NCI-H1092 (cell line): ENCODE results near the gene HPCAL1.

Experiments used
- DNase-seq: peaks from one replicate; lab custom pipeline; 2025; lab: John Stamatoyannopoulos, UW

Gene HPCAL1

DNA sequence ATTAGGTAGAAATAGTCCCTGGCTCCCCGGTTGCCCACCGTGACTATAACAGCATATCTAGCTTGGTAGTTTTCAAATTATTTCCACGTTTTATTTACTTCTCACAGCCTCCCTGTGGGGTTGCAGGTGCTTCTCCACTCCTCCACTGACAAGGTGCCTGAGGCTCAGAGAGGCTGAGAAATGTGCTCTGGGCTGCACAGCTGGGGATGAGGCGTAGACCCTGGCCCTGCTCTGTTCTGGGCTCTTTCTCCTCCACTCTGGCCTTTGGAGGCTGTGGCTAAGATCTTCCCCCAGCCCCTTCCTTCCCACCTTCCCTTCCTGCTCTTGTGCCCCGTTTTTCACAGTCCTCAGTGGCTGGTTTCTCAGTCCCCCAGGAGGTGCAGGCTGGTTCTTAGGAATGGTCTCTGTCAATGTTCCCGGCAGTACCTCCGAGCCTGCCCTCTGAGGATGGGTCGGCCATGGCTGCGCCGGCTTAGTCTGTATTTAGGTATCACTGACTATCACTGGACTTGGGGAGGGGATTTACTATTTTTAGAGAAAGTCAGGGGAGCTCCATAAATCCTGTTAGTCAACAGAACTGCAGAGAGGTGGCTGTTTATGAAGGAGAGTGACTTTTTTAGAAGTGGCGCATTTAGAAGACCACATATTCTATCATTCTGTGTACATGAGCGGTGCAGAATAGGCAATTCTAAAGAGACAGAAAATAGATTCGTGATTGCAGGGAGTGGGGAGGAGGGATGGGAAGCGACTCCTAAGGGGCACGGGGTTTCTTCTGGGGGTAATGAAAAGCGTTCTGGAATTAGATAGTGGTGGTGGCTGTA lies 35.0 kb downstream of the HPCAL1 start:
- DNase-seq: no peak

DNA sequence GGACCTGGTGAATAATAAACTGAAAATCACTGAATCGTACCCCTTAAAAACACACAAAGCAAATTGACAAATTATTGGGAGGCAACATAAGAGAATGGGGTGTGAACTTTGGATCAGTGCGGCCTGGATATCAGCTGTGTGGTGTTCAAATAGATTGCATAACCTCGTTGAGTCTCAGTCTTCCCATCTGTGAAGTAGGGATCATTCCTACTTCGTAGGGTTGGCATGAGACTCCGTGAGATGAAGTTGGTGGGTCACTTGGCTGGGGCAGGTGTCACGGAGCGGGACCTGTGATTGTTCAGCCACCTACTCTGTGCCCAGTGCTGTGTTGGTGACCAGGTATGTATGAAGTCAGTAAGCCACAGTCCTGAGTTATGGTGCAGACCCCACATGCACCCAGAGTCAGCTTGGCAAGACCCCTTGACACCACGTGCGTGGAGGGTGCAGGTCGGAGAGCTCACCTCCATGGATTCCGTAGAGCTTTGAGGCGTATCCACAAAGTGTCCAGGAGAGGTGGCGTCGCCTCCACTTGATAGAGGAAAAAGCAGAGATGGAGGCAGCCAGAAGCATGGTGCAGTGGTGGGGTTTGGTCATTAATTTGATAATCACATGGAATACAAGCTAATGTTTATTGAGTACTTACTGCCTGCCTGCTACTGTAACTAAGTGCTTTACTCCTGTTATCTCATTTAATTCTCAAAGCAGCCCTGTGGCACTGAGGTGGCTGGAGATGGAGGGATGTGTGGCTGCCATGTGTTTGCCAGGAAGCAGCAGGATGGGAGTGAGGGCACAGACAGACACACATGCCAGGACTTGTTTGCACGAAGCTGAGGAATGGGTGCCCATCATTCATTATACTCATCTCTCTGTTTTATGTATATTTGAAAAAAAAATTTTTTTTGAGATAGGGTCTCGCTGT lies 35.8 kb downstream of the HPCAL1 start:
- DNase-seq: no peak

DNA sequence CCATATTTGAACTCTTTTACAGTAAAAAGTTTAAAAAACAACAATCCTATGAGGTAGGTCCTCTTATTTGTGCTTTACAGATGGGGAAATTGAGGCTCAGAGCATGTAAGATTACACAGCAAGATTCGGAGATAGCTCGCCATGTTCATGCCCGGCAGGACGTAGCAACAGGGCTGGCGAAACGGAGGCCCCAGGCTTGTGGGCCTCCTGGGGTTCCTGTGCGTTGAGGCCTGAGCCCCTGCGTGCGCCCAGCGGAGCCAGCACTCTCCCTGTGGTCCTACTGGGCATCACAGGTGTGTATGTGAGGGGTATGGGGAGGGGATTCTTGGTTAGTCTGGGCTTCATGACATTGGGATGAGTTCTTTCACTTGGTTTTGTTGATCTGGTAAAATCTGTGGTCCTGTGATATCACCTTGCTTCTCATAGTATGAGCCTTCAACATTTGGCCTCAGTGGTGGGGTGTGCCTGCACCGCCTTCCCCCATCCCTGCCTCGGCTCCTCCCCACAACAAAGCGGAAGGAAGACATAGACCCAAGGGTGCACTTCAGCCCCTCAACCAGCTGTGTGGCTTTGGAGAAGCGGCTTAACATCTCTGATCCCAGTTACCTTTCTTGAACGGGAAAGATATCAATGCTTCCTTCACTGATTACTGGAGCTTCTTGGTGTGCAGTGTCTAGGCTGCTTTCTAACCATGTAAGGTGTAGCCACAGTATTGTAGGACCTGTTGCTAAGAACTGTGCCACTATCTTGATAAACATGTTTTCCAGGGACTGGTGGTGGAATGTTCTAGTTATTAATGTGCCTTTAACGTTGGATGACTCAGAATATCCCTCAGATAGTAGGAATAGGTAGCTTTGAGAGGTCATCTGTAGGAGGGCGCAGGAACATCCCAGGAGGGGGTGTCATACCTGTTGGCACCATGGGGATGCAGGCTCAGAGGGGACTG lies 37.2 kb downstream of the HPCAL1 start:
- DNase-seq: no peak

DNA sequence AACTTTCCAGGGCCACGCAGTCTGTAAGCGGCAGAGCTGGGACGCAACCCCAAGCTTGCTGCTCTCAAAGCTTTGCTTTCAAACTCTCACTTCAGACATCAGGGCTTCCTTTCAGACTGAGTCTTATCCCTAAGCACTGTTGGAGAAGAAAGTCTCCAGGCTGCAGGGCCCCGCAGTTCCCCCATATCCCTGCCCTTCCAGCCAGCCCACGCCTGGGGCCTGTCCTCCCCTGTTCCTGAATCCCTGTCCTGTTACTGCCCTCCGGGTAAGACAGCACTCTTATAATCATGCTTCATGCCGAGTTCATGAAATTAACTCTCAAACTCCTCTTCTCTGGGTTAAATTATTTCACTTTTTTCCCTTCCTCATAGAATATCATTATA lies 37.9 kb downstream of the HPCAL1 start:
- no peak for DNase-seq

DNA sequence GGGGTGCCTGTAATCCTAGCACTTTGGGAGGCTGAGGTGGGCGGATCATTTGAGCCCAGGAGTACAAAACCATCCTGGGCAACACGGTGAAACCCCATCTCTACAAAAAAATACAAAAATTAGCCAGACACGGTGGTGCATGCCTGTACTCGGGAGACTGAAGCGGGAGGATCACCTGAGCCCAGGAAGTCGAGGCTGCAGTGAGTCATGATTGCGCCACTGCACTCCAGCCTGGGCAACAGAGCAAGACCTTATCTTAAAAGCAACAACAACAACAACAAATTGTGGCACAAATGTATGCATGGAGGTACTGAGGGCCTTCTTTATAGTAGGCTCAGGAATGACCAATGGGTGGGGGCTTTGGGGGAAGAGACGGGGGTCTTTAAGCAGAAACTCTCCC lies 38.5 kb downstream of the HPCAL1 start:
- DNase-seq: no peak

DNA sequence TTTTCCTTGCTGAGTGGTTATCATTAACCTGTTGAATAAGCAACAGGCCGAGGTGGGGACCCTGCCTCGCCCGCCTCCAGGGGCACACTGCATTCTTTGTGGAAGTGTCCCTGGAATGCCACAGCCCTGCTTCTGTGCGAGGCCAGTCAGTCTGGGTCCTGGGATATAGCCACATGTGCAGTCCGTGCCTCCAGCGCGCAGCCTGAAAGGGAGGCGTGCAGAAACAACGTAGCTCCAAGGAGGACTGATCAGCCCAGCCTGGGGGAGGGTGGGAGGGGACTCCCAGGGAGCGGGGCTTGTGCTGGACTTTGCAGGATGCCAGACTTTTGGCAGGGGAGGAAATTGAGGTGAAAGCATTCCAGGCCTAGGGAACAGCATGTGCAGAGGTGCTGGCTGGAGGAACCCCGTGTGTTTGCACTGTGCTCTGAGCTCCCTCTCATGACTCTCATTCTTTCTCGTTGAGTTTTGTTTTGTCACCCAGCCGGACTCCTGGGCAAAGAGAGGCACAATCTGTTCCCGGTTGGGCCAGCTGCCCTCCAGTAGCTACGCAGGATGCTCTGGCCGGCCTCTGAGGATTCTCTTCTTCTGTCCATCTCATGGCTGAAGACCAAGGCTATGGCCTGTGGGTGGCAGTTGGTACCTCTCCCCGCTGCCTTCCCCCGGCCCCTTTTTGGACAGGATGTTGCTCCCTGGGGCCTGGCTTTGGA lies 39.7 kb downstream of the HPCAL1 start:
- no peak for DNase-seq

DNA sequence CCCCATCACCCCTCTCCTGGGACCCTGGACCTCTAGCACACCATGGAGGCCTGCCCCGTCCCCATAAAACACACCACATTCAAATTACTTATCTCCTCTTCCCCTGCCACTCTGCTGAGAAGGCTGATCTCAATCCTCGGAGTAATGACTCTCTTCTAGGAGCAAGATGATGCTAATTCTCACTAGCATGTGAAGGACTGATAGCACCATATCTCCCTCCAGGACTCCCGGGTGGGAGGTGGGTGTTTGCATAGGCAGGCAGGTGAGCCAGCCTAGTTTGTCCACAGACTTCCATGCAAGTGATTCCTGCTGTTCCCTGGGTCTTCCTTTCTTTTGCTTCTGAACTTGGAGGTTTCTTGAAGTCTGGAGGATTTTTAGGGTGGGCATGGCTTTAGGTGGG lies 40.5 kb downstream of the HPCAL1 start:
- DNase-seq: no peak

DNA sequence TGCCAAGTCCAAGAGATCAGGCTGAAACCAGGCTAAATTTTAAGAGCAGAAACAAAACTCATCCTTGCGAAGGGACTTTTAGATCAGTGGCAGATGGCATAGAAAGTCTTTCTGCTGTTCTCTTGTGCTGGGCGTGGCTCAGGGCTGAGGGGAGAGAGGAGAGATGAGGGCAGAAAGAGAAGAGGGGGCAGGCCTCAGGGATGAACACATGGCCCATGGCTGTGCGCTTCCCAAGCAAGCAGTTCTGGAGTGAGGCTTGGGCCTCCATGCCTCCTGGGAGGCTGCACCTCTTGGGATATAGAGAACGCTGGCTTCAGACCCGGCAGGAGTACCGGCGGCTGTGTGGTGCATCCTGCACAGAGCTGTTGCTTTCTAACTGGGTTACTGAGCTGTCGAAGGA lies 41.0 kb downstream of the HPCAL1 start:
- no peak for DNase-seq

DNA sequence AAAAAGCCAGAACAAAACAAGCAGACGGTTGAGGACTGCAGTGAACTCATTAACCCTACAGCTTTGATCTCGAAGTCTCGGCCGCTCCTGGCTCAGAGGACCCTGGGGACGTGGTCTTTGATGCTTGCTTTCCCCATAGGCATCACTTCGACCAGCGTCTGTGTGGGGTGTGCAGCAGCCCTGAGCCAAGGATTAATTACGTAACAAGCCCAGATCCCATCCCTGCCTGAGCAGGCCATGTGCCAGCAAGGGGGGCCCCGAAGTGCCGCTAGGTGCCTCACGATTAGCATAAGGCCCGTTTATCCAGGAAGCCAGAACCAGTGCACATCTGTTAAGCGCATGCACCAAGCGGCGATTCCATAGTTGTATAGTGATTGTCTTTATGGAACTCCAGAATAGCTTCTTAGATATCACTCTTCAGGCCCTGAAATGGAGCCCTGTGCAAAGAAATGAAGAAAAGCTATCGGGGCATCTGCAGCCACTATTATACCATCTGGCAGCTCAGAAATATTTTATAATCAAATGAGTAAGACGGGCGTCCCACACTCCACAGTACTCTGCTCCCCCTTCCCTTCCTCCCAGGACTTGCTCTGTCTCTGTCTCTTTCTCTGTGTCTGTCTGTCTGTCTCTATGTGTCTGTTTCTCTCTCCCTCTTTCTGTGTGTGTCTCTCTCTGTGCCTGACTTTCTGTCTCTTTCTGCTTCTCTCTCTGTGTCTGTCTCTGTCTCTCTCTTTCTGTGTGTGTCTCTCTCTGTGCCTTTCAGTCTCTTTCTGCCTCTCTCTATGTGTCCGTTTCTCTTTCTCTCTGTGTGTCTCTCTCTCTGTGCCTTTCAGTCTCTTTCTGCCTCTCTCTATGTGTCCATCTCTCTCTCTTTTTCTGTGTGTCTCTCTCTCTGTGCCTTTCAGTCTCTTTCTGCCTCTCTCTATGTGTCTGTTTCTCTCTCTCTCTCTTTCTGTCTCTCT lies 41.7 kb downstream of the HPCAL1 start:
- DNase-seq: no peak

DNA sequence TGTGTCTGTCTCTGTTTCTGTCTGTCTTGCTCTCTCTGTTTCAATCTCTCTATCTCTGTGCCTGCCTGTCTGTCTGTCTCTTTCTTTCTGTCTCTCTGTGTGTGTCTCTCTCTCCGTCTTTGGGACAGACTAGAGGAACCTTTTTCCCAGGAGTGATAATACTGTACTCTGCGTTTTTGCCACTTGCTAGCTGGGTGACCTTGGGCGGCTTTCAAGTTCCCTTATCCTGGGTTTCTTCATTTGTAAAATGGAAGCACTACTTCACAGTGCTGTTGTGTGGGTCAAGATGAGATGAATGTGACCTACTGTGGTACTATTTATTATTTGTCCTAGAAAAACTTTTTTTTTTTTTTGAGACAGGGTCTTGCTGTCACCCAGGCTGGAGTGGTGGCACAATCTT lies 42.4 kb downstream of the HPCAL1 start:
- no peak for DNase-seq

DNA sequence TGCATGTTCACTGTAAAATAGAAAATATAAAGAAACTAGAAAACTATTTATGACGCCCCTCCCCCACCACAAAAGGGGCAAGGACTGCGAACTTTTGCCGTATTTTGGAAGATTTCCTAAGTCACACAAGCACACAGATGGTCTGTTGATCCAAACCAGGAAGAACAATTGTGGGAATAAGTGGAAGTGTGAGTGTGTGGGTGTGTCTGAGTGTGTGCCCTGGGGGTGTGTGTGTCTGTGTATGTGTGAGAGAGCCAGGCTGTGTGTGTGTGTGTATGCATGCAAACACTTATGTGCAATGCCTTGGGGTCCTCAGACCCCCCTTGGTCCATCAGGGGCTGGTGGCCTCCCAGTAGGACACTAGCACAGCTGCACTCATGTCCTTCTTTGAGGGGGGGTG lies 43.1 kb downstream of the HPCAL1 start:
- DNase-seq: no peak

DNA sequence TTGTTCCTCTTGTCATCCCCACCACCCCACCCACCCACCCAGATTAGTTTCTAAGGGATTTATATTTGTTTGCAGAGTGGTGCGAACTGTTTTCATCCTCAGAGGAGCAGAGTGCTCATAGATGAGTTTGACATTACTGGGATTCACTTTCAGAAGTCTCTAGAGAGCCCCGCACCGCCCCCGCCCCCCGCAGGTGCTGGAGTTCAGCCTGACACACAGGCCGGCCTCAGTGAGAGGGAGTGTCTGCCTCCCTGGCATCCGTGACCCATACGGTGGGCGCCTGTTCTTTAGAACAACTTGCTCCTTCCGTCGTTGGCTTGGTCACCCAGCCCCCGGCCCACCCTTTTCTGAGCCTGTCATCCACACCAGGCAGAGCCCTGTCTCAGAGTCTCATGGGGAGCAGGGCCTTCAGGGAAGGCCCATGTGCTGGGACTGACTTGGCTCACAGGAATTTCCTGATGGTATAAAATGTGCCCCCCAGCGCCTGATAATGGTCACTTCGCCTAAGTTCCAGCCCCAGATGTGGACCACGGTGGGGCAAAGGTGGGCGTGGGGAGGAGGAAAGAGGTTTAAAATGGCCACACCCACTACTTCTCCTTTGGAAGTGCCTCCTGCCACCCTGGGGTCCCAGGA lies 44.3 kb downstream of the HPCAL1 start:
- DNase-seq: no peak

DNA sequence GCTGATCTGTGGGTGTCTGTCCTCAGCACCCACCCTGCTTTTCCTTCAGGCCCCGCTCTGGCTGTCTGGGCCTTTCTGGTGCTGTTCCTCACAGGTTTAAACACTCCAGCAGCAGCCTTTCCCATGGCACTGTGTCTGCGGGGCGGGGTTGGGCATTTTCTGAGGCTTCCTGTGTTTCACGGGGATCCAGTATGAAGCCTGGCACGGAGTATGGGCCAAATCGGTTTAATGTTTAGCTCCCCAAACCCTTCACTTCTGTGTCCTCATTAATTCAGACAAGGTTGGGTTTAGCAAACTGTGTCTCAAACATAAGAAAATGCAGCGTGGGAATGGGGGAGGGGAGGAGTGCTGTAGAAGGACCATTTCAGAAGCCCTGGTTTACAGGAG lies 44.9 kb downstream of the HPCAL1 start:
- DNase-seq: no peak

DNA sequence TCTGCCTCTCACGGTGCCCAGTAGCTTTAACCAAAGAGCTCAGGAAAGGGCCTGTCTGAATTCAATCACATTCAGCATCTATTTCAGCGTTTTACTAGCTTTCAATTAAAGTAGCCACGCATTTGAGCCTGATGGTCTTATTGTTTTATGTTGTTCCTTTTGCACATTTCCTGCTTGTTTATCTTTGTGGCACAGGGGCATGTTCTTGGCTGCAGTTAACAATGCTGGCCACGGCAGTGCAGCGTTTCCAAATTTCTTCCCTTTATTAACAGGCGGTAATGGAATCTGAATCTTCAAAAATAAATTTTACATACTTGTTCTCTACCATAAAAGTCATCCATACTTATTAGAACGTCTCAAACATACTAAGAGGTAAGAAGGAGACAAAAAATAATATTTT lies 46.2 kb downstream of the HPCAL1 start:
- no peak for DNase-seq

DNA sequence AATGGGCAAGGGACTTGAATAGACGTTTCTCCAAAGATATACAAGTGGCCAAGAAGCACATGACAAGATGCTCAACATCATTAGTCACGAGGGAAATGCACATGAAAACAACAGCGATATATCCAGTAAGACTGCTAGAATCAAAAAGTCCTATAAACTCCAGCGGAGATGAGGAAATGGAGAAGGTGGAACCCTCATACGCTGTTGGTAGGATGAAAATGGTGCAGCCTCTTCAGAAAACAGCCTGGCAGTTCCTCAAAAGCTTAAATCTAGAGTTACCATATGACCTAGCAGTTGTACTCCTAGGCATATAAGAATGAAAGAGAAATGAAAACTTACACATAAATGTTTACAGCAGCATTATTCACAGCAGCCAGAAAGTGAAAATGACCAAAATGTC lies 48.1 kb downstream of the HPCAL1 start:
- no peak for DNase-seq

DNA sequence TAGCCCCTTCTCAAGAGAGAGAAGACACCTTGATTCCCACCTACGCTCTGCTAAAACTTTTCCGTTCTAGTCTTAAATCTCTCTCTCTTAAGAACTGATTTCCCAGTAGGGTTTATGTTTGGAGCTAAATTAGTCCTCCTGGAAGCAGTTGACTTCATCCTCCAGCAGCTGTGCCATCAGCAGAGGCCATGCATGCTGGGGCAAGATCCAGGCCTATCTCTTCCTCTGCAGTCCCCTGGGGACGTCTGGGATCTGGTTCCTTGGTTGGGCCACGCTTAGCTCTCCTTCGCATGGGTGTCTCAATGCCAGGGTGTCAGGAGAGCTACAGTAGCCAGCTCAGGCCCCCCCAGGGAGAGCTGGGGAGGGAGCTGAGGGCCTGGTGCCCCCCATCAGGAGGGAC lies 49.7 kb downstream of the HPCAL1 start:
- DNase-seq: no peak

DNA sequence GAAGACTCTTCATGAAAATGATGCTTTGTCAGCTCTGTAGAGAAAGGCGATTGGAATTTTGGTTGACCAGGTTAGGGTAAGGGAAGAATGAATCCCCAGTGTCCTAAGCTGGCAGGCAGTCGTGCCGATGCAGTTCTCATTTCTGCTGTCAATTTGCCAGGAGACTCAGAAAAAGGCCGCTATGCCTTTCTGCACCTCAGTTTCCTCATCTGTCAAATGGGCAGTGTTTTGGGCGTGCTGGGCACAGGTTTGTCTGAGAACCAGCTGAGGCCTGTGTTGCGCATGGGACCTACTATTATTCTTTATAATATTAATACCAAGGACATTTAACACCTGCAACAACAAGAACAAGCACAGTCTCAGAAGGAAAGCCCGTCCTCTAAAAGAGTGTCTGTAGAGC lies 50.3 kb downstream of the HPCAL1 start:
- no peak for DNase-seq

DNA sequence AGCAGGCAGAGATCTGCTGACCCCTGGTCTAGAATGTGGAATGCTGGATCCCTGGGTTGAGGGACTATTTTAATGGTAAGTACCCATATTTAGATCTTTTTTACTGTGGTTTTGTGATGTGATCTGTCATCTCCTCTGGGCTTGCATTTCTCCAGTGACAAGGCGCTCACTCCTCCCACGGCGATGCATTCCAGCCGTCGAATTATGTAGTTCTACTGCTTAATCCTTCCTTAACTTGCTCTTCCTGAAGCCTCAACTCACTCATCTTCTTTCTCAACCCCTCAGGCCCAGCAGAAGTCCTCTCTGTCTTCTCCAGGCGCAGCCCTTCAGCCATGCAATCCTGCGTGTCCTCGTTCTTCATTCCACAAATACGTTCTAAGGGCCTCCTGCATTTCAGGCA lies 51.2 kb downstream of the HPCAL1 start:
- no peak for DNase-seq

DNA sequence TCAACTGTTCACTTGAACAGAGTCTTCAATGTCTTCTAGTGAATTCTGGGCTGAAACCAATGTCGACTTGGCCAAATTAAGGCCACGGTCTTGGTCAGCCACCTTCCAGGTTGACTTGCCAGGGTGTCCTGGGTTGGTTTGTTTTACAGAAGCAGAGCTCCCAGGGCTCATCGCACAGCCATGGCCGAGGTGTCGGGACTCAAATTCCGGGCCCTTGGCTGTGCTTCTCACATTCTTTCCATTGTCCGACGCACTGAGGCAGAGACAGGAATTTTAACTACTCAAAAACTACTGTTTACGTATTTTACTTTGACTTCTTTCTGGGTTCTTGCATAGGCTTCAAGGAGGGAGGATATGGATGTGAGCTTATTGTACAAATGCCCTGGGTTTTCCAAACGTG lies 51.7 kb downstream of the HPCAL1 start:
- no peak for DNase-seq
